Hematopoietic multipotent progenitor cell treated with erythropoietin and hydrocortisone succinate and interleukin-3 and kit ligand, for 15 days (in vitro differentiated cells): Measurements from ENCODE around the gene LGALS7.
"Not testable (repeated sequence)": the region's sequence is repeated elsewhere in the genome, so short reads cannot be mapped to it uniquely, and the experiment has no call there.

Source experiments
- DNase-seq: peaks from one replicate; pipeline ENCODE4 v3.0.0-alpha.2; 2015; ENCODE audit warnings: low spot score

The LGALS7 gene

GRCh38 chr19:38799104-38799503 lies 25.8 kb upstream of the LGALS7 start:
- no peak for DNase-seq

- DNase-seq = not testable (repeated sequence)
Measured at GRCh38 chr19:38797781-38798180, 24.5 kb upstream of the LGALS7 start.

- DNase-seq = no peak
Measured at GRCh38 chr19:38796154-38796553, 22.8 kb upstream of the LGALS7 start.

- no peak for DNase-seq
Measured at GRCh38 chr19:38795549-38795948, 22.2 kb upstream of the LGALS7 start.

GRCh38 chr19:38793671-38794070 lies 20.4 kb upstream of the LGALS7 start:
- DNase-seq = no peak

GRCh38 chr19:38793177-38793576 lies 19.9 kb upstream of the LGALS7 start:
- DNase-seq = no peak

- no peak for DNase-seq
Measured at GRCh38 chr19:38792250-38793111, 19.2 kb upstream of the LGALS7 start.

- not testable (repeated sequence) for DNase-seq
Measured at GRCh38 chr19:38791451-38792064, 18.2 kb upstream of the LGALS7 start.

- not testable (repeated sequence) for DNase-seq
Measured at GRCh38 chr19:38790507-38791403, 17.4 kb upstream of the LGALS7 start.

GRCh38 chr19:38788478-38789243 lies 15.3 kb upstream of the LGALS7 start, which contains the start of gene LGALS7B:
Gene LGALS7B, plus strand, starts transcription at chr19:38789200. Its CDS starts 27 bp downstream, at chr19:38789227.
- DNase-seq = no peak

GRCh38 chr19:38786572-38787265 lies 13.4 kb upstream of the LGALS7 start:
- DNase-seq = no peak

- not testable (repeated sequence) for DNase-seq
Measured at GRCh38 chr19:38786061-38786460, 12.7 kb upstream of the LGALS7 start.

- no peak for DNase-seq
Measured at GRCh38 chr19:38785187-38785699, 11.9 kb upstream of the LGALS7 start.

GRCh38 chr19:38784224-38784623 lies 10.9 kb upstream of the LGALS7 start:
- DNase-seq = no peak

- not testable (repeated sequence) for DNase-seq
Measured at GRCh38 chr19:38782212-38782611, 8.9 kb upstream of the LGALS7 start.

GRCh38 chr19:38781058-38781457 lies 7.7 kb upstream of the LGALS7 start:
- DNase-seq = peak; percentile 64

GRCh38 chr19:38780443-38780842 lies 7.1 kb upstream of the LGALS7 start:
- DNase-seq = no peak

- no peak for DNase-seq
Measured at GRCh38 chr19:38778733-38779132, 5.4 kb upstream of the LGALS7 start.

- DNase-seq = no peak
Measured at GRCh38 chr19:38774181-38774950, 1.0 kb upstream of the LGALS7 start.

- DNase-seq = not testable (repeated sequence)
Measured at GRCh38 chr19:38771569-38771968, 1.7 kb downstream of the LGALS7 start.
